Progenitor cell of endocrine pancreas (in vitro differentiated cells): Measurements from ENCODE around the gene CCSER1. TPM values are rescaled to one million over a fixed set of nuclear protein-coding genes. Genes with fewer than 3 reads are reported as not detected.

Source experiments
- DNase-seq: peaks from one replicate; pipeline ENCODE4 v3.0.0; 2021; ENCODE audit warnings: low spot score; ENCODE audit not compliant: unreplicated experiment
- H3K27ac Mint-ChIP-seq: 2 replicates; pipeline ENCODE4 v1.8.0; 2021; ENCODE audit warnings: mild to moderate bottlenecking, moderate library complexity, mixed read lengths
- H3K27me3 Mint-ChIP-seq: 2 replicates; pipeline ENCODE4 v1.8.0; 2021; ENCODE audit warnings: mixed read lengths
- H3K36me3 Mint-ChIP-seq: 2 replicates; pipeline ENCODE4 v1.8.0; 2022; ENCODE audit warnings: mixed read lengths; ENCODE audit not compliant: insufficient read depth
- H3K4me1 Mint-ChIP-seq: 2 replicates; pipeline ENCODE4 v1.8.0; 2021; ENCODE audit warnings: low read depth, mixed read lengths
- H3K4me3 Mint-ChIP-seq: 2 replicates; pipeline ENCODE4 v1.8.0; 2021; ENCODE audit warnings: low read depth, mild to moderate bottlenecking, moderate library complexity, mixed read lengths
- H3K9me3 Mint-ChIP-seq: 2 replicates; pipeline ENCODE4 v1.8.0; 2021; ENCODE audit warnings: low read depth, mixed read lengths
- CTCF ChIP-seq: fragments of 200-600 bp; sonication (generic); IDR thresholded peaks from one replicate; pipeline ENCODE4 v1.5.0; 2021; ENCODE audit warnings: antibody characterized with exemption, mild to moderate bottlenecking; ENCODE audit not compliant: unreplicated experiment
- total RNA-seq: library from RNA; stranded (reverse); gene quantifications from 2 replicates; pipeline ENCODE4 v1.2.1, GENCODE V29; 2021

Gene CCSER1
- total RNA-seq, 1 donor from 2014 or later, result 11.6 TPM

GRCh38 chr4:90584051-90584450 is 456.9 kb downstream of the CCSER1 start:
- TF ChIP-seq CTCF, result no peak
- no peak overlapping the region for H3K27ac Mint-ChIP-seq
- no peaks in the 10 kb centered on the region for H3K36me3 Mint-ChIP-seq
- no peaks in the 10 kb centered on the region for H3K27me3 Mint-ChIP-seq
- no peak overlapping the region for H3K4me3 Mint-ChIP-seq
- H3K9me3 Mint-ChIP-seq, result no peaks in the 10 kb centered on the region
- no peaks in the 10 kb centered on the region for H3K4me1 Mint-ChIP-seq
- no peak for DNase-seq

GRCh38 chr4:90585961-90586360 is 458.8 kb downstream of the CCSER1 start:
- Mint-ChIP-seq H3K36me3 (peaks cover 2% of the 10 kb centered on the region), H3K9me3 (peaks cover 5% of the 10 kb centered on the region), H3K27me3 (no peaks in the 10 kb centered on the region), H3K27ac (no peak overlapping the region), H3K4me1 (no peaks in the 10 kb centered on the region), H3K4me3 (no peak overlapping the region)
- no peak for DNase-seq
- TF ChIP-seq CTCF, result no peak

- no peaks in the 10 kb centered on the region for H3K4me1 Mint-ChIP-seq
- TF ChIP-seq CTCF, result no peak
- no peak overlapping the region for H3K4me3 Mint-ChIP-seq
- H3K36me3 Mint-ChIP-seq, result peaks cover 2% of the 10 kb centered on the region
- H3K27ac Mint-ChIP-seq, result no peak overlapping the region
- peaks cover 8% of the 10 kb centered on the region for H3K9me3 Mint-ChIP-seq
- H3K27me3 Mint-ChIP-seq, result no peaks in the 10 kb centered on the region
- DNase-seq, result no peak
These were observed 459.6 kb downstream of the CCSER1 start for GRCh38 chr4:90586799-90587198.

- Mint-ChIP-seq H3K9me3 (peaks cover 2% of the 10 kb centered on the region), H3K4me3 (no peak overlapping the region), H3K27ac (no peak overlapping the region), H3K27me3 (no peaks in the 10 kb centered on the region), H3K36me3 (no peaks in the 10 kb centered on the region), H3K4me1 (no peaks in the 10 kb centered on the region)
- no peak for DNase-seq
- no peak for TF ChIP-seq CTCF
These were observed 470.7 kb downstream of the CCSER1 start for GRCh38 chr4:90597927-90598326.

- Mint-ChIP-seq H3K4me3 (no peak overlapping the region), H3K27me3 (no peaks in the 10 kb centered on the region), H3K27ac (no peak overlapping the region), H3K9me3 (peaks cover 2% of the 10 kb centered on the region), H3K4me1 (no peaks in the 10 kb centered on the region), H3K36me3 (no peaks in the 10 kb centered on the region)
- no peak for DNase-seq
- no peak for TF ChIP-seq CTCF
These were observed 471.5 kb downstream of the CCSER1 start for GRCh38 chr4:90598741-90599140.
